Measurements from ENCODE around the gene ZSCAN20.

DNA sequence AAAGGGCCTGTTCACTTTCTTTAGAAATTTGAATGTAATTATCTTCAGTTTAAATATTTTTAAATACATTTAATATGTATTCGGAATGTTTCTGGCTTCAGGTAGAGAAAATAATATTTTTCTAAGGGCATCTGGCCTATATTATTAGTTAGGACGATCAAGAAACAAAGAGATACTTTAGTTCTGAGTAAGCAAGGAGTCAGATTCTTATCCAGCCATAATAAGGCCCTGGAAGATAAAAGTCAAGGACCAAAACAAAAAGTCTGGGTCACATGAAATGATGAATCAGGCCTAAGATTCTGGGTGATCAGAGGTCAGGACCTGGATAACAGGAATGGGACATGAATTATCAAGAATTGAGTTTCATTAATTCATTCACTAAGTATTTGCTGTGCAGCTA lies 47.8 kb upstream of the ZSCAN20 start:
- TF ChIP-seq, protein P1, sequence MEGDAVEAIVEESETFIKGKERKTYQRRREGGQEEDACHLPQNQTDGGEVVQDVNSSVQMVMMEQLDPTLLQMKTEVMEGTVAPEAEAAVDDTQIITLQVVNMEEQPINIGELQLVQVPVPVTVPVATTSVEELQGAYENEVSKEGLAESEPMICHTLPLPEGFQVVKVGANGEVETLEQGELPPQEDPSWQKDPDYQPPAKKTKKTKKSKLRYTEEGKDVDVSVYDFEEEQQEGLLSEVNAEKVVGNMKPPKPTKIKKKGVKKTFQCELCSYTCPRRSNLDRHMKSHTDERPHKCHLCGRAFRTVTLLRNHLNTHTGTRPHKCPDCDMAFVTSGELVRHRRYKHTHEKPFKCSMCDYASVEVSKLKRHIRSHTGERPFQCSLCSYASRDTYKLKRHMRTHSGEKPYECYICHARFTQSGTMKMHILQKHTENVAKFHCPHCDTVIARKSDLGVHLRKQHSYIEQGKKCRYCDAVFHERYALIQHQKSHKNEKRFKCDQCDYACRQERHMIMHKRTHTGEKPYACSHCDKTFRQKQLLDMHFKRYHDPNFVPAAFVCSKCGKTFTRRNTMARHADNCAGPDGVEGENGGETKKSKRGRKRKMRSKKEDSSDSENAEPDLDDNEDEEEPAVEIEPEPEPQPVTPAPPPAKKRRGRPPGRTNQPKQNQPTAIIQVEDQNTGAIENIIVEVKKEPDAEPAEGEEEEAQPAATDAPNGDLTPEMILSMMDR (IDR thresholded peaks at IDR 0.05; ENCODE audit: low read depth, low read length, poor library complexity, severe bottlenecking), result no peak
- no peak for TF ChIP-seq EZH2phosphoT487 (IDR thresholded peaks at IDR 0.05; ENCODE audit: borderline replicate concordance, low read length)
